ENCODE measurements around the gene TOR1B. TPM values are rescaled to one million over a fixed set of nuclear protein-coding genes. Genes with fewer than 3 reads are reported as not detected.

Gene TOR1B
- polyA plus RNA-seq, 1 donor from 2014 or later, result 52.2 TPM

DNA sequence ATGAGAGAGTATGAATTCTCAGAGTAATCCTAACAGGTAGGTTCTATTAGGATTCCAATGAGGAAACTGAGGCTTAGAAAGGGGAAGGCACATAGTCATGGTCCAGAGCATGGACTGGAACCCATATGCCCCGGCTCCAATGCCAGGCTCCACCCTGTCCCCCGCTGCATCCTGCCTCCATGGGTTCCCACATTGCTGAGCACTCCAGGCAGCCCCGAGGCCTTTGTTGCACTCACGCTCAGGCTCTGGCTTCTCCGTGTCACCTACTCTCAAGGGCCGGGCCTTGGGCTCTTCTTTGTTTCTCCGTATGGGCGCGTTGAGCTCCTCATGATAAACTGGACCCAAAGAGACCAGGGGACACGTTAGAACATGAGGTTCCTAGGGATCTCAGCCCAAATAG, 26.0 kb downstream of the TOR1B start:
- no peak overlapping the region for H3K4me3 ChIP-seq (ENCODE audit: low read length)
- TF ChIP-seq SMC3 (conservative IDR thresholded peaks at IDR 0.05; ENCODE audit: poor library complexity), result no peak
- TF ChIP-seq, protein P1, sequence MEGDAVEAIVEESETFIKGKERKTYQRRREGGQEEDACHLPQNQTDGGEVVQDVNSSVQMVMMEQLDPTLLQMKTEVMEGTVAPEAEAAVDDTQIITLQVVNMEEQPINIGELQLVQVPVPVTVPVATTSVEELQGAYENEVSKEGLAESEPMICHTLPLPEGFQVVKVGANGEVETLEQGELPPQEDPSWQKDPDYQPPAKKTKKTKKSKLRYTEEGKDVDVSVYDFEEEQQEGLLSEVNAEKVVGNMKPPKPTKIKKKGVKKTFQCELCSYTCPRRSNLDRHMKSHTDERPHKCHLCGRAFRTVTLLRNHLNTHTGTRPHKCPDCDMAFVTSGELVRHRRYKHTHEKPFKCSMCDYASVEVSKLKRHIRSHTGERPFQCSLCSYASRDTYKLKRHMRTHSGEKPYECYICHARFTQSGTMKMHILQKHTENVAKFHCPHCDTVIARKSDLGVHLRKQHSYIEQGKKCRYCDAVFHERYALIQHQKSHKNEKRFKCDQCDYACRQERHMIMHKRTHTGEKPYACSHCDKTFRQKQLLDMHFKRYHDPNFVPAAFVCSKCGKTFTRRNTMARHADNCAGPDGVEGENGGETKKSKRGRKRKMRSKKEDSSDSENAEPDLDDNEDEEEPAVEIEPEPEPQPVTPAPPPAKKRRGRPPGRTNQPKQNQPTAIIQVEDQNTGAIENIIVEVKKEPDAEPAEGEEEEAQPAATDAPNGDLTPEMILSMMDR (IDR thresholded peaks at IDR 0.05; ENCODE audit: poor library complexity, severe bottlenecking), result no peak
- no peak for TF ChIP-seq RAD21 (conservative IDR thresholded peaks at IDR 0.05)
- TF ChIP-seq REST (IDR thresholded peaks at IDR 0.05; ENCODE audit: borderline replicate concordance), result no peak
- TF ChIP-seq EZH2 (IDR thresholded peaks at IDR 0.05; ENCODE audit: borderline replicate concordance, insufficient read depth, low read length, poor library complexity, severe bottlenecking), result no peak
- TF ChIP-seq MXI1 (conservative IDR thresholded peaks at IDR 0.05; ENCODE audit: poor library complexity, severe bottlenecking), result no peak
- TF ChIP-seq TAF1 (IDR thresholded peaks at IDR 0.05; ENCODE audit: low read depth), result no peak
- TF ChIP-seq POLR2AphosphoS5 (IDR thresholded peaks at IDR 0.05), result no peak
- no peak for TF ChIP-seq EP300 (conservative IDR thresholded peaks at IDR 0.05; ENCODE audit: poor library complexity, severe bottlenecking)
- H4K20me1 ChIP-seq (ENCODE audit: insufficient read depth), result no peaks in the 10 kb centered on the region
- no peak overlapping the region for H2AFZ ChIP-seq (ENCODE audit: low read depth, low read length)
- H3K27me3 ChIP-seq (ENCODE audit: insufficient read depth, low read depth, low read length), result no peaks in the 10 kb centered on the region
- no peaks in the 10 kb centered on the region for H3K36me3 ChIP-seq (ENCODE audit: insufficient read depth, low read length)
- no peak overlapping the region for H3K4me2 ChIP-seq (ENCODE audit: low read length)
- H3K79me2 ChIP-seq (replicated peaks; ENCODE audit: insufficient read depth, low read length), result peaks cover 5% of the 10 kb centered on the region
- no peak overlapping the region for H3K27ac ChIP-seq (ENCODE audit: low read length)
- H3F3A ChIP-seq (ENCODE audit: insufficient read depth, low read length, poor library complexity, severe bottlenecking), result no peaks in the 10 kb centered on the region
- no peak overlapping the region for H3K9ac ChIP-seq (ENCODE audit: low read length)
- H3K9me2 ChIP-seq (ENCODE audit: insufficient read depth, low read length), result no peaks in the 10 kb centered on the region
- H3K9me3 ChIP-seq (ENCODE audit: low read length), result no peaks in the 10 kb centered on the region

GRCh38 chr9:129832982-129833381, 30.0 kb downstream of the TOR1B start:
- TF ChIP-seq EP300 (conservative IDR thresholded peaks at IDR 0.05; ENCODE audit: poor library complexity, severe bottlenecking) (no peak), RAD21 (conservative IDR thresholded peaks at IDR 0.05) (no peak), TAF1 (IDR thresholded peaks at IDR 0.05; ENCODE audit: low read depth) (no peak), MXI1 (conservative IDR thresholded peaks at IDR 0.05; ENCODE audit: poor library complexity, severe bottlenecking) (no peak), EZH2 (IDR thresholded peaks at IDR 0.05; ENCODE audit: borderline replicate concordance, insufficient read depth, low read length, poor library complexity, severe bottlenecking) (no peak), REST (IDR thresholded peaks at IDR 0.05; ENCODE audit: borderline replicate concordance) (no peak), SMC3 (conservative IDR thresholded peaks at IDR 0.05; ENCODE audit: poor library complexity) (no peak)
- TF ChIP-seq, protein P1 (IDR thresholded peaks at IDR 0.05; ENCODE audit: poor library complexity, severe bottlenecking), result no peak
- H3K36me3 ChIP-seq (ENCODE audit: insufficient read depth, low read length), result no peaks in the 10 kb centered on the region

More at GRCh38 chr9:129832982-129833381, 30.0 kb downstream of the TOR1B start:
- Histone ChIP-seq H3K4me2 (ENCODE audit: low read length) (no peak overlapping the region), H3K4me3 (ENCODE audit: low read length) (no peak overlapping the region), H3F3A (ENCODE audit: insufficient read depth, low read length, poor library complexity, severe bottlenecking) (no peaks in the 10 kb centered on the region), H3K79me2 (replicated peaks; ENCODE audit: insufficient read depth, low read length) (peaks cover 34% of the 10 kb centered on the region), H3K27ac (ENCODE audit: low read length) (no peak overlapping the region), H3K9me2 (ENCODE audit: insufficient read depth, low read length) (no peaks in the 10 kb centered on the region), H3K9me3 (ENCODE audit: low read length) (no peaks in the 10 kb centered on the region), H2AFZ (ENCODE audit: low read depth, low read length) (no peak overlapping the region), H3K9ac (ENCODE audit: low read length) (no peak overlapping the region), H3K27me3 (ENCODE audit: insufficient read depth, low read depth, low read length) (no peaks in the 10 kb centered on the region), H4K20me1 (ENCODE audit: insufficient read depth) (no peaks in the 10 kb centered on the region)
